Naive B cell (primary cell): Measurements from ENCODE around the gene PPP4R4. TPM values are rescaled to one million over a fixed set of nuclear protein-coding genes. Genes with fewer than 3 reads are reported as not detected.
"Not testable (repeated sequence)": the region's sequence is repeated elsewhere in the genome, so short reads cannot be mapped to it uniquely, and the experiment has no call there.

ENCODE experiments used
- ATAC-seq, 2 donors: fragments of 150-1000 bp; cut with Tn5 transposase; 2 replicates each; pipeline ENCODE4 v1.10.0; 2021; ENCODE audit warnings: low read depth in 2 of 2, mild to moderate bottlenecking in 2 of 2, moderate library complexity in 2 of 2
- DNase-seq: peaks from one replicate; pipeline ENCODE4 v3.0.0; 2022
- H3K27ac Mint-ChIP-seq, 6 donors: one replicate each; pipeline ENCODE4 v1.8.0; 2020 to 2022; ENCODE audit warnings: mild to moderate bottlenecking in 6 of 6, mixed read lengths in 6 of 6, moderate library complexity in 5 of 6, inconsistent platforms in 2 of 6
- H3K27me3 Mint-ChIP-seq, 3 donors: one replicate each; pipeline ENCODE4 v1.8.0; 2021 to 2022; ENCODE audit warnings: mixed read lengths in 3 of 3, mild to moderate bottlenecking in 1 of 3
- H3K36me3 Mint-ChIP-seq, 2 donors: one replicate each; pipeline ENCODE4 v1.8.0; 2020 to 2022; ENCODE audit warnings: mixed read lengths in 2 of 2, inconsistent platforms in 1 of 2, mild to moderate bottlenecking in 1 of 2
- H3K4me1 Mint-ChIP-seq, 3 donors: one replicate each; pipeline ENCODE4 v1.8.0; 2020 to 2022; ENCODE audit warnings: mixed read lengths in 3 of 3, inconsistent platforms in 1 of 3, mild to moderate bottlenecking in 1 of 3, moderate library complexity in 1 of 3
- H3K4me3 Mint-ChIP-seq, 8 donors: one replicate each; pipeline ENCODE4 v1.8.0; 2020 to 2022; ENCODE audit warnings: mild to moderate bottlenecking in 8 of 8, mixed read lengths in 8 of 8, moderate library complexity in 8 of 8, inconsistent platforms in 2 of 8
- H3K9me3 Mint-ChIP-seq, 7 donors: one replicate each; pipeline ENCODE4 v1.8.0; 2020 to 2022; ENCODE audit warnings: mixed read lengths in 7 of 7, mild to moderate bottlenecking in 5 of 7, inconsistent platforms in 2 of 7, moderate library complexity in 1 of 7
- polyA plus RNA-seq, 6 donors: library from polyadenylated mRNA; unstranded; fragments of 300-500 nt; fragmentation: Illumina TruSeq; gene quantifications; one replicate each; pipeline ENCODE4 v1.2.3, GENCODE V29; 2021; ENCODE audit warnings: low read depth in 6 of 6

PPP4R4 gene
- polyA plus RNA-seq, 6 donors from 2014 or later, result 0.09 TPM; not detected in 5

DNA sequence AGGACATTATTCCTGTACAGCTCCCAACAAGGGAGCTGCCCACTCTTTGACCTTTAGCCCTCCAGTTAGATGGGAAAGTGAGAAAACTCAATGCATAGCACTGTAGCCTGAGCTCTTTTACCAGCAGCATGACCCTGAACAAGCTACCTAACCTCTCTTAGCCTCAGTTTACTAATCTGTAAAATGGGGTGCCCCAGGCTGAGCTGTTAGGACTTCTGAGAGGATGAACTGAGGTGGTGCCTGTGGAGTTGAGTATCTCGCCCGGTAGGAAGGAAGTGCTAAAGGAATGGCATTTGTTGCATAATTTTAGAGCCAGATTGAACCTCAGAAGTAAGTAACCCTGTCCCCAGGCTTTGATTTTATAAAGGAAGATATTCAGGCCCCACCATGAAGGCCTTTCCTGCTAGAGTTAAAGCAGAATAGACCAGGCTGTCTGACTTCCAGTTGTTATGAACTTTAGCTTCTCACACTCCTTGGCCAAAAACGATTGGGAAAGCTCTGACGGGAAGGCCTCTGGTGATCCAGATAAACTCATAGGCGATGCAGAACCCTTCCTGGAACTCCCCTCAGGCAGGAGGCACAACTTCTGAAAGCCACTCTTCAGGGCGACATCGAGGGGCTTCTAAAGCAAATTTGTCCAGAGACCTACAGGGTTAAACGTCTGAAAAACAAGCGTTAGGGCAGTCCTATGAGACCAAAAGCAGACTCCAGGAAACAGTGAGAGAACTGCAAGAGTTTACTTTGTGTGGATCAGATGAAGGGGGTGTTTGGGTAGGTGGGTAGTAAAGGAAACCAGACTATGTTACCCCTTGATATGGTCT is 121.4 kb downstream of the PPP4R4 start:
- no peaks in the 10 kb centered on the region for H3K4me1 Mint-ChIP-seq
- ATAC-seq, result no peak
- H3K9me3 Mint-ChIP-seq, result peaks cover 0 to 25% (median 3%) of the 10 kb centered on the region in 7 donors
- H3K4me3 Mint-ChIP-seq, result no peak overlapping the region
- peaks cover 0 to 12% (median 0%) of the 10 kb centered on the region in 3 donors for H3K27me3 Mint-ChIP-seq
- DNase-seq, result no peak
- no peaks in the 10 kb centered on the region for H3K36me3 Mint-ChIP-seq
- no peak overlapping the region for H3K27ac Mint-ChIP-seq

DNA sequence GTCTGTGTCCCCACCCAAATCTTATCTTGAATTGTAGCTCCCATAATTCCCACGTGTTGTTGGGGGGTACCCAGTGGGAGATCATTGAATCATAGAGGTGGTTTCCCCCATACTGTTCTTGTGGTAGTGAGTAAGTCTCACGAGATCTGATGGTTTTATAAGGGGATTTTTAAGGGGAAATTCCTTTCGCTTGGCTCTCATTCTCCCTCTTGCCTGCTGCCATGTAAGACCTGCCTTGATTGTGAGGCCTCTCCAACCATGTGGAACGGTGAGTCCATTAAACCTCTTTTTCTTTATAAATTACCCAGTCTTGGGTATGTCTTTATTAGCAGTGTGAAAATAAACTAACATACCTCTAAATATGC is 122.0 kb downstream of the PPP4R4 start:
- peaks cover 0 to 25% (median 3%) of the 10 kb centered on the region in 7 donors for H3K9me3 Mint-ChIP-seq
- H3K4me1 Mint-ChIP-seq, DNase-seq, H3K36me3 Mint-ChIP-seq, H3K27me3 Mint-ChIP-seq, H3K4me3 Mint-ChIP-seq, H3K27ac Mint-ChIP-seq: not testable (repeated sequence)
- ATAC-seq, result peak in 1 of 2 donors; percentile 30

DNA sequence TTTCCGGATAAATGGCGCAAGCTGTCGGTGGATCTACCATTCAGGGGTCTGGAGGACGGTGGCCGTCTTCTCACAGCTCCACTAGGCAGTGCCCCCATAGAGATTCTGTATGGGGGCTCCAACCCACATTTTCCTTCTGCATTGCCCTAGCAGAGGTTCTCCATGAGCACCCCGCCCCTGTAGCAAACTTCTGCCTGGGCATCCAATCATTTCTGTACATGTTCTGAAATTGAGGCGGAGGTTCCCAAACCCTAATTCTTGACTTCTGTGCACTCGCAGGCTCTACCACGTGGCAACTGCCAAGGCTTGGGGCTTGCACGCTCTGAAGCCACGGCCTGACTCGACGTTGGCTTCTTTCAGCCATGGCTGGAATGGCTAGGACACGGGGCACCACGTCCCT is 124.0 kb downstream of the PPP4R4 start:
- peaks cover 0 to 5% (median 0%) of the 10 kb centered on the region in 3 donors for H3K27me3 Mint-ChIP-seq
- no peak overlapping the region for H3K4me3 Mint-ChIP-seq
- ATAC-seq (no peak), DNase-seq (no peak)
- H3K36me3 Mint-ChIP-seq, result no peaks in the 10 kb centered on the region
- H3K27ac Mint-ChIP-seq, result no peak overlapping the region
- H3K4me1 Mint-ChIP-seq, result no peaks in the 10 kb centered on the region
- H3K9me3 Mint-ChIP-seq, result peaks cover 0 to 25% (median 3%) of the 10 kb centered on the region in 7 donors

DNA sequence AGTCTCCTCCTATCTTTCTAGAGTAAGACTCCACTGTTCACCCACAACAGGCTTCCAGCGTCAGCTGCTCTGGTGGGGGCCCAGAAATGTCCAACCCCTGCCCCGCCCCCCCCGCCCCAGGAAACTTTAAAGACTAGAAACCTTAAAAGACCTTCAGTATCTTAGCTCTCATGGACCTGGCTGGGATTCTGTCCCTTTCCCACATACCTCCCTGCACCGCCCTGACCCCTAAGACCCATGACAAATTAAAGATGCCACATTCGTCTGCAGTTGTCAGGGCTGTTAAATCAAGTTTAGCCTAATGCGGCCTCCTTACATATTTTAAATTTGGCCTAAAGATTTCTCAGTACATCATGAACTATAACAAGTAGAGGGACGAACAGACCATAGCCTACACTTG is 129.0 kb downstream of the PPP4R4 start:
- DNase-seq (no peak), ATAC-seq (no peak)
- H3K27ac Mint-ChIP-seq, result no peak overlapping the region
- no peaks in the 10 kb centered on the region for H3K4me1 Mint-ChIP-seq
- H3K27me3 Mint-ChIP-seq, result peaks cover 0 to 3% (median 0%) of the 10 kb centered on the region in 3 donors
- H3K36me3 Mint-ChIP-seq, result peaks cover 0 to 4% of the 10 kb centered on the region in 2 donors
- H3K9me3 Mint-ChIP-seq, result peaks cover 8 to 28% (median 16%) of the 10 kb centered on the region in 7 donors
- H3K4me3 Mint-ChIP-seq, result no peak overlapping the region

DNA sequence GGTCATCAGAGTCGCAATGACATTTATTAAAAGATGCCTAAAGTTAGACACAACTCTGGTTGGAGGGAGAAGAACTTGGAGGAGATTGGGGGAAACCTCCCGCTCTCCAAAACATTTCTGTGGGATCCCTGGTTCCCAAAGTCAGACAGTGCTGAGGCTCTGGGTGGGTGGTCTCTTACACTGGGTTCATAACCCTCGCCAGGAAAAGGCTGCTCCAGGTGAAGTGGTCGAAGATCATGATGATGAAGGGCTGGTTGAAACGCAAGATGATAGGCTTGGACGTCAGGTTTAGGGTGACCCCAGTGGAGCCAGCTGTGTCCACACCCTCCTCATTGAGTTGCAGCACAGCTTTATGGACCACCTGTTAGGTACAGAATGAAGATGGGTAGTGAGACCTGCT is 130.1 kb downstream of the PPP4R4 start:
- ATAC-seq, result no peak
- peaks cover 0 to 9% (median 7%) of the 10 kb centered on the region in 3 donors for H3K27me3 Mint-ChIP-seq
- H3K36me3 Mint-ChIP-seq, result peaks cover 0 to 15% of the 10 kb centered on the region in 2 donors
- H3K9me3 Mint-ChIP-seq, result peaks cover 13 to 32% (median 22%) of the 10 kb centered on the region in 7 donors
- H3K4me1 Mint-ChIP-seq, result no peaks in the 10 kb centered on the region
- peak overlapping the region in 1 of 8 donors; percentile 44 for H3K4me3 Mint-ChIP-seq
- no peak for DNase-seq
- H3K27ac Mint-ChIP-seq, result no peak overlapping the region

DNA sequence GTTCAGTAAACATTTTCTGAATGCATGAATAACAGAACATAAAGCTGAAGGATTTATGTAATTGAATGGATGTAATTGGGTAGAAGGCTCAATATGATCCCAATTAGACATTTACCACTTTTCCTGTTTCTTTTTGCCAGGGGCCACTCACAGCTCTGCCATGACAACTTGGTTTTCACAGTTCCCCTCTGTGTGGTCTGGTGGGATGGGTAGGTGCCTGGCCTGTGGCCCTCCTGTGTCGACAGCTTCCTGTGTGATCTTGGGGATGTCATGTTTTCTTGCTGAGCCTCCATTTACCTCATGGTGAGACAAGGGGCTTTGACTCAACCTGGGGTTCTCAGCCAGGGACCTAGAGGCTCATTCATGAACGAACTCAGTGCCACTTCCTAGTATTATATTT is 131.5 kb downstream of the PPP4R4 start:
- Mint-ChIP-seq H3K9me3 (peaks cover 13 to 29% (median 22%) of the 10 kb centered on the region in 7 donors), H3K4me3 (no peak overlapping the region), H3K4me1 (no peaks in the 10 kb centered on the region), H3K36me3 (peaks cover 0 to 15% of the 10 kb centered on the region in 2 donors), H3K27me3 (peaks cover 0 to 9% (median 7%) of the 10 kb centered on the region in 3 donors), H3K27ac (no peak overlapping the region)
- ATAC-seq (no peak), DNase-seq (no peak)

DNA sequence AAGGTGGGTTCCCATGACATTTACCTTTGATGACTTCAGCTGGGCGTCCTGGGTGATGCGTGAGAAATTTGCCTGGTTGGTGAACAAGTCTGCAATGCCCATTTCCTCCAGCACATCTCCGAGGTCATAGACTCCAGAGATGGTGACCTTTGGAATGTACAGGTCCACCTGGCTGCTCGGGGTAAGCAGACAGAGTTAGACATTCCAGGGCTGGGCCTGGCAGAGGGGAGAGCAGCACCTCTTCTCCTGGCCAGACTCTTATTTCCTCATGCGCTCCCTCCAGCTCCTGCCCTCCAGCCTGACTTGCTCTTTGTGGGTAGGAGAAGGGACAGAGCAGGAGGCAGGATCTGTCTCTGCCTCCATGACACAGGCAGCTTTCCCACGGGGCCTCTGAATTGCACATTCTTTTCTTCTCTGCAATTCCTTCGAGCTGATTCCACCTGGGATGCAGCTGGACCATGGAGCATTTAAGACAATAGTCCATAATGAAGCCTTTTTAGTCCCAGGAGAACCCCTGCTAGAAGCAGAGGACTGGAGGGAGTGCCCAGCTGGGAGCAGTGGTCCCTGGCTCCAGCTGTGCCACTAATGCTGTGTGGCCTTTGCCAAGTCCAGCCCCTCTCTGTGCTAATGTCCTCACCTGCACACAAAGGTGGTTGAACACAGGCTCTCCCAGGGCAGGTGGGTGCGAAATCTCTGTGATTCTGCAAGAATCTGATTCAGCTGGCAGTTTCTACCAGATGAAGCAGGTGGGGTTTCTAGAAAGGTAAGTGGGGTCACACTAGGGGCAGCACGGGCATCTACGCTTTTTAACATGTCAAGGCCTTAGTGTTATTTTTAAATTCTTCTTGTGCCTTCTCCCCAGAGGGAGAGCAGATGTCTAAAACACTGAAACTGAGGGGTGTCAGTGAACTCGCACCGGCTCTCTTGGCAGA is 132.2 kb downstream of the PPP4R4 start:
- peak overlapping the region in 1 of 6 donors; percentile 67 for H3K27ac Mint-ChIP-seq
- DNase-seq, result no peak
- no peak overlapping the region for H3K4me3 Mint-ChIP-seq
- H3K9me3 Mint-ChIP-seq, result peaks cover 13 to 29% (median 22%) of the 10 kb centered on the region in 7 donors
- peaks cover 0 to 15% of the 10 kb centered on the region in 2 donors for H3K36me3 Mint-ChIP-seq
- H3K4me1 Mint-ChIP-seq, result no peaks in the 10 kb centered on the region
- H3K27me3 Mint-ChIP-seq, result peaks cover 0 to 9% (median 7%) of the 10 kb centered on the region in 3 donors
- ATAC-seq, result no peak

DNA sequence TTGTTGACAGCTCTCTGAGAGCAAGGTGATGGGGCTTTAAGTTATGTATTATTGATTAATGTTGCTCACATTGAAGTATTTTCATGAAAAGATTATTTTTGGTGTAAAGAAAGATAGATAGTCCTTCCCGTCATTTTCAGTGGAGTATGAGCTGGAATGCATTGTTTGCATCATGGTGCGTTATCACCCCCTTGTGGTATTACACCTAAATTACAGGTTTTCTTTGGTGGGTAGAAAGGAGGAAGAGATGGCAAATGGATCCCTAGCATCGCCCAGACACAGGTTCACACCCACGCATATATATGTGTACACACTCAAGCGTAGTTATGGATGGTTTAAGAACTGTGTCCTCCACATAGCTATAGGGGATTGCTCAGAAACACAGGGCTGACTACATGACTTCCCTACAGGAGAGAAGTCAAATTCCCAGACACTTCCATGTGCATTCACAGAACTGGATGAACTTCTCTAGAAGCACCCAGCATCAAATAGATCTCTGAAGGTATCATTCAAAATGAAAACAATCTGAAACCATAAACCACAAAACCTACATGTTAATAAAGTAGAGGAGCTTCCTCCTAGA is 133.4 kb downstream of the PPP4R4 start:
- no peak for ATAC-seq
- Mint-ChIP-seq H3K36me3 (peaks cover 0 to 15% of the 10 kb centered on the region in 2 donors), H3K9me3 (peaks cover 13 to 29% (median 19%) of the 10 kb centered on the region in 7 donors), H3K4me1 (no peaks in the 10 kb centered on the region), H3K4me3 (no peak overlapping the region), H3K27me3 (peaks cover 0 to 9% (median 7%) of the 10 kb centered on the region in 3 donors), H3K27ac (no peak overlapping the region)
- no peak for DNase-seq

DNA sequence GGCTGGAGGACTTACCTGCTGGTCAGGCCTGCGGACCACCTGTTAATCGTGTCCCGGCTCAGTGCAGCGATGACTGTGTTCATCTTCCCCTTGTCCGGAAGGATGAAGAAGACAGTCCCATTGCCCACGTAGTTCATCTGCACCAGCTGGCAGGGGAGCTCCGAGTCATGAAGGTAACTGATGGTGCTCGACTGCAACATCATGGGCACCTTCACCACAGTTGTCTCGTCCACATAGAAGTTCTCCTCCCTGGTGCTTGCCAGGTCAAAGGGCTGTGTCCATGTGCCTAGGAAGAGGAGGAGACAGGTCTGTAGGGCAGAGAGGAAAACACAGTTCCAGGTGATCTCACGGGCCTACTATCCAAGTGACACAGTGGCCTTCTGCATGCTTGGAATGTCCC is 135.6 kb downstream of the PPP4R4 start:
- ATAC-seq, result no peak

DNA sequence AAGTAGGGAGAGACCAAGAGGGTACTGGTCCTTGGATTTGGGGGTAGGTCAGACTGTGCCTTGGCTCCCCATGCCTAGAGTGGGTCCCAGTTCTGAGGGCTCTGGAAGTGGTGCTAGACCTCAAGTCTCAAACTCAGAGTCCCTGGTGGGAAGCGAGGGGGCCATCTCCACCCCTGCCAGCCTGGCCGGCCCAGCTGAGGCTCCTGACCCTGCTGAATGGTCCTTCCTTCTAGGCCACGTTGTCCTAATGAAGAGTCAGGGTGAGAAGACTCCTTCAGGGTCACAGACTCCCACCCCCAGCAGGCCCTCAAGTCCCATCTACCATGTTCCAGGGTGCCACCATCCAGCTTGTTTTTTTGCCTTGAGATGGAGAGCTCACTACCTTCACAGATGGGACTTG is 136.1 kb downstream of the PPP4R4 start:
- peaks cover 0 to 15% of the 10 kb centered on the region in 2 donors for H3K36me3 Mint-ChIP-seq
- peaks cover 5 to 13% (median 9%) of the 10 kb centered on the region in 3 donors for H3K27me3 Mint-ChIP-seq
- peaks cover 14 to 37% (median 22%) of the 10 kb centered on the region in 7 donors for H3K9me3 Mint-ChIP-seq
- no peak overlapping the region for H3K27ac Mint-ChIP-seq
- DNase-seq (no peak), ATAC-seq (no peak)
- H3K4me3 Mint-ChIP-seq, result no peak overlapping the region
- H3K4me1 Mint-ChIP-seq, result no peaks in the 10 kb centered on the region

More for the DNA sequence above, 135.6 kb downstream of the PPP4R4 start:
- H3K9me3 Mint-ChIP-seq, result peaks cover 14 to 32% (median 22%) of the 10 kb centered on the region in 7 donors
- no peak overlapping the region for H3K4me3 Mint-ChIP-seq
- H3K27me3 Mint-ChIP-seq, result peaks cover 5 to 12% (median 9%) of the 10 kb centered on the region in 3 donors
- peaks cover 0 to 15% of the 10 kb centered on the region in 2 donors for H3K36me3 Mint-ChIP-seq
- DNase-seq, result no peak
- no peak overlapping the region for H3K27ac Mint-ChIP-seq
- no peaks in the 10 kb centered on the region for H3K4me1 Mint-ChIP-seq

DNA sequence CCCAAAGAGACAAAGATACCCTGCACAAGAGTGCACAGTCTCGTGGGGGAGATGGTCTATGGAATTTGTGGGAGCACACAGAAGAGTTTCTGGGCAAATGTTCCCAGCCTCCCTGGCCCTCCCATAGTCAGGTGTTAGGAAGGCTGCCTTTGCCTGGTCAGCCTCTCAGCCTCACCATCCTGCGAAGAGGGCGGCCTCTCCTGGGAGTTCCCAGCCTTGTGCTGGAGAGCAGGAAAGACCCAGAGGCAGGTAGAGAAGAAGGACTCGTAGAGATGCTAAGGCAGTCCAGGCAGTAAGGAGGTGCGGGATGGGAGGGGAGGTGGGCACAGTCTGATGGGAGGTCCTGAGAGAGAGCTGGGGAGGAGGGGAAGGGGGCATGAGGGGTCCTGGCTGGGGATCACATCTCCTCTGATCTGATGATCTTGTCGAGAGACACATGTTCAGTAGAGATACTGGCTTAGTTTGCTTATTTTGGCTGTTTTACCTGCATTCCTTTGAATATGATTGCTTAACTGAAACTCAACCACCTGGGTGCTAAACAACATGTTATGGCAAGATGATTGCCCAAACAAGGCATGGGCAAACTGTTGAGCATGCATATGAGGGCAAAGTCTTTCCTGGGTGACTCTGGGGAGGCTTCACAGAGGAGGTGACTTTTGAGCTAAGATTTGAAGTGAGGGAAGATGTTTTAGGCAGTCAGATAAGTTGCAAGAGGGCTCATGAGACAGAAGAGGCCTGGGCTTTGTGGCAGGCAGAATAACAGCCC is 138.5 kb downstream of the PPP4R4 start:
- no peak for ATAC-seq
- DNase-seq, result no peak
- Mint-ChIP-seq H3K27ac (no peak overlapping the region), H3K4me1 (no peaks in the 10 kb centered on the region), H3K36me3 (peaks cover 0 to 15% of the 10 kb centered on the region in 2 donors), H3K9me3 (peaks cover 14 to 40% (median 20%) of the 10 kb centered on the region in 7 donors), H3K27me3 (peaks cover 9 to 13% (median 10%) of the 10 kb centered on the region in 3 donors), H3K4me3 (no peak overlapping the region)

DNA sequence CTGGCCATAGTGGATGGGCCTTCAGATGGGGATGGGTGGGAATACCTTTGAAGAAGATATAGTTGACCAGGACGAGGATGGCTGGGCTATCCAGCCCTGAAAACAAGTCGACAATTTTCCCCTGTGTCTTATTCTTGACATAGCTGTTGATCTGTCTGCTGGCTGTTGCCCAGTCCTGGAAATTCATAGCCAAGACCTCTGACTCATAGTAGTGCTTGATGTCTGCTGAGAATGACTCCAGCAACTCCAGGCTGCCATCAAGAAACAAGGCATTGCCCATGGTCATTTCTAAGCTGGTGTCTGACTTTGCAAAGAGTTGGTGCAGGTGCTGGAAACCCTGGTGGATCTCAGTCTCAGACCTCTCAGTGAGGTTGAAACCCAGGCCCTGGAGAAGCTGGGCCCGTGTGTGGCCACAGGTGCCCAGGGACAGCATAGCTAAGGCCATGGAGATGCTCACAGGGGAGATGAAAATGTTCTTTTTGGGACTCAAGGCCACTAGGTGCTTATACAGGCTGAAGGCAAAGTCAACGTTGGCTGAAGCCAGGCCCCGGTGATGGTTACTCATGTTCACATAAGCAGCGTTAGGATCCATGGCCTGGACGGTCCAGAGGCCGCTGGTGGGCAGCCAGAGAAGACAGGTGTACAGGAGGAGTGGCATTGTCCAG is 140.0 kb downstream of the PPP4R4 start:
- Mint-ChIP-seq H3K4me1 (no peaks in the 10 kb centered on the region), H3K27ac (no peak overlapping the region), H3K27me3 (peaks cover under 1 to 10% (median 6%) of the 10 kb centered on the region in 3 donors), H3K36me3 (peaks cover 0 to under 1% of the 10 kb centered on the region in 2 donors), H3K4me3 (no peak overlapping the region), H3K9me3 (peaks cover 4 to 30% (median 8%) of the 10 kb centered on the region in 7 donors)
- ATAC-seq, result no peak
- no peak for DNase-seq
